Measurements from ENCODE around the gene ACADM. TPM values are rescaled to one million over a fixed set of nuclear protein-coding genes. Genes with fewer than 3 reads are reported as not detected.
"Not testable (repeated sequence)": the region's sequence is repeated elsewhere in the genome, so short reads cannot be mapped to it uniquely, and the experiment has no call there.

Gene ACADM
- total and polyA plus RNA-seq, 2 of the 13 experiments (the other 11 are each of a cell fraction or from before 2014, with no cell fraction given), result 43.7 to 92.2 TPM

- TF ChIP-seq ARID5B (CRISPR knock-in tag; IDR thresholded peaks at IDR 0.05) (peak; percentile 48; the same call in 1 of the 2 replicates), YY1 (IDR thresholded peaks at IDR 0.05; ENCODE audit: insufficient read depth, insufficient replicate concordance, low read depth, low read length) (peak; percentile 39), PAXIP1 (CRISPR knock-in tag; conservative IDR thresholded peaks at IDR 0.05) (peak; percentile 33; the same call in 1 of the 2 replicates), LCORL (CRISPR knock-in tag; IDR thresholded peaks at IDR 0.05) (peak; percentile 48; the same call in 1 of the 2 replicates), SOX6 (CRISPR knock-in tag; IDR thresholded peaks at IDR 0.05) (peak; percentile 23; the same call in 1 of the 2 replicates), ZNF335 (CRISPR knock-in tag; IDR thresholded peaks at IDR 0.05) (peak; percentile 44; the same call in 1 of the 2 replicates), JUN (CRISPR knock-in tag; IDR thresholded peaks at IDR 0.05) (0 out of 2 replicates have a peak, but pooled peaks have one; percentile 31), ZNF747 (CRISPR knock-in tag; IDR thresholded peaks at IDR 0.05; ENCODE audit: borderline replicate concordance) (0 out of 2 replicates have a peak, but pooled peaks have one; percentile 31), NR2C2 (CRISPR knock-in tag; IDR thresholded peaks at IDR 0.05; ENCODE audit: borderline replicate concordance) (0 out of 2 replicates have a peak, but pooled peaks have one; percentile 28), ARID4A (CRISPR knock-in tag; IDR thresholded peaks at IDR 0.05; ENCODE audit: borderline replicate concordance) (peak; percentile 20; the same call in 1 of the 2 replicates), TBX2 (CRISPR knock-in tag; IDR thresholded peaks at IDR 0.05; ENCODE audit: borderline replicate concordance) (peak; percentile 31; the same call in 1 of the 2 replicates), FOXA3 (CRISPR knock-in tag; IDR thresholded peaks at IDR 0.05) (peak; percentile 68), ZNF580 (CRISPR knock-in tag; IDR thresholded peaks at IDR 0.05; ENCODE audit: borderline replicate concordance, low read depth) (0 out of 2 replicates have a peak, but pooled peaks have one; percentile 28), GATAD2A (CRISPR knock-in tag; IDR thresholded peaks at IDR 0.05) (peak; percentile 30; the same call in 1 of the 2 replicates), PHF8 (CRISPR knock-in tag; IDR thresholded peaks at IDR 0.05) (peak; percentile 23; the same call in 1 of the 2 replicates), SP1 (CRISPR knock-in tag; IDR thresholded peaks at IDR 0.05) (0 out of 2 replicates have a peak, but pooled peaks have one; percentile 37)
- not testable (repeated sequence) for TF ChIP-seq LCORL, SOX6, SP1 (IDR thresholded peaks at IDR 0.05)
Observed at GRCh38 chr1:75677964-75678363, 46.5 kb upstream of the ACADM start (continued).
